Panc1 (cell line): ENCODE data around the gene SFXN2.

ENCODE experiments used
- POLR2AphosphoS5 ChIP-seq: IDR thresholded peaks from 2 replicates; pipeline ENCODE4 v1.6.1; 2012; ENCODE audit warnings: mild to moderate bottlenecking, low read depth, low read length, moderate library complexity
- REST ChIP-seq, 2 experiments: IDR thresholded peaks; 2 replicates each; pipeline ENCODE4 v1.6.1; 2011 to 2012; ENCODE audit warnings: low read depth in 2 of 2, control low read depth in 1 of 2, low read length in 1 of 2, mild to moderate bottlenecking in 1 of 2, moderate library complexity in 1 of 2; ENCODE audit not compliant: insufficient read depth in 1 of 2
- SIN3A ChIP-seq: IDR thresholded peaks from 2 replicates; pipeline ENCODE4 v1.6.1; 2012; ENCODE audit warnings: low read depth, mild to moderate bottlenecking, low read length, moderate library complexity, borderline replicate concordance; ENCODE audit not compliant: insufficient read depth
- TF ChIP-seq, protein P1 (sequence below): fragments of 450-650 bp; IDR thresholded peaks from 2 replicates; pipeline ENCODE4 v1.5.1; 2017; ENCODE audit warnings: mild to moderate bottlenecking

GRCh38 chr10:102720775-102721301 is 6.4 kb downstream of the SFXN2 start:
- TF ChIP-seq, protein P1, sequence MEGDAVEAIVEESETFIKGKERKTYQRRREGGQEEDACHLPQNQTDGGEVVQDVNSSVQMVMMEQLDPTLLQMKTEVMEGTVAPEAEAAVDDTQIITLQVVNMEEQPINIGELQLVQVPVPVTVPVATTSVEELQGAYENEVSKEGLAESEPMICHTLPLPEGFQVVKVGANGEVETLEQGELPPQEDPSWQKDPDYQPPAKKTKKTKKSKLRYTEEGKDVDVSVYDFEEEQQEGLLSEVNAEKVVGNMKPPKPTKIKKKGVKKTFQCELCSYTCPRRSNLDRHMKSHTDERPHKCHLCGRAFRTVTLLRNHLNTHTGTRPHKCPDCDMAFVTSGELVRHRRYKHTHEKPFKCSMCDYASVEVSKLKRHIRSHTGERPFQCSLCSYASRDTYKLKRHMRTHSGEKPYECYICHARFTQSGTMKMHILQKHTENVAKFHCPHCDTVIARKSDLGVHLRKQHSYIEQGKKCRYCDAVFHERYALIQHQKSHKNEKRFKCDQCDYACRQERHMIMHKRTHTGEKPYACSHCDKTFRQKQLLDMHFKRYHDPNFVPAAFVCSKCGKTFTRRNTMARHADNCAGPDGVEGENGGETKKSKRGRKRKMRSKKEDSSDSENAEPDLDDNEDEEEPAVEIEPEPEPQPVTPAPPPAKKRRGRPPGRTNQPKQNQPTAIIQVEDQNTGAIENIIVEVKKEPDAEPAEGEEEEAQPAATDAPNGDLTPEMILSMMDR, result no peak
- no peak for TF ChIP-seq REST (IDR thresholded peaks at IDR 0.05; ENCODE audit: insufficient read depth in 1 of 2, low read depth in 2 of 2, low read length in 1 of 2)
- TF ChIP-seq POLR2AphosphoS5, result no peak
- TF ChIP-seq SIN3A, result no peak
